ENCODE measurements around the gene JAK2.
"Not testable (repeated sequence)": the region's sequence is repeated elsewhere in the genome, so short reads cannot be mapped to it uniquely, and the experiment has no call there.

JAK2 gene

DNA sequence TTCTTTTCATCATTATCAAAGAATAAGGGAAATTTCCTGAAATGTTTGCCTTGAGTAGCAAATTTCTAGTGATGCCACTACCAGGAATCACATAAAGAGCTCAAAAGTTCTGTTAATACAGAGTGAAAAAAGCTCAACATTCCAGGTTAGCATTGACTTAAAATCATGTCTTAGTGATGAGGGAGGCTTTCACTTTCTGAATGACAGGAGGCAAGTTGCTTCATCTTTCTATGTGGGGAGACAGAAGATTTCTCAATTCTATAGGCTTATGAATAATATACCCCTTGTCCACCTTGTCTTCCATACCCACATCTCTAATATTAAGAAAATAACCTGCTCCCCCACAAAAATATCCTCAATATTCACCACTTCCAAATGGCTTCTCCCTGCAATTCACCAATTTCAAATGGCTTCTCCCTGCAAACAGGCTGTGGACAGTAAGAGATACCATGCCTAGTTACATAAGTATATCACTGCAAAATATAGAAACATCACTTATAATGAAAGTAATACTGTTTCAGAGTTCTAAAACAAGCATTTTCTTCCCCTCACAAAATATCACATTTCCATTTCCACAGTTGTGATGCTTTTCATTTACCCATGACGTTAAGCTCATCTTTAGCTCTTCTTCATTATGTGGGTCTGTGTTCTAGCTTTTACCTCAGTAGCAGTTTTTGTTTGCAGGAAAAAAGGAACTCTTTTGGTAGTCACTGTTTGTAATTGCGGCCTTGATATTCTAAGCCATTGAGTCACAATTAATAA is 2.2 kb upstream of the JAK2 start:
- DNase-seq = no peak

DNA sequence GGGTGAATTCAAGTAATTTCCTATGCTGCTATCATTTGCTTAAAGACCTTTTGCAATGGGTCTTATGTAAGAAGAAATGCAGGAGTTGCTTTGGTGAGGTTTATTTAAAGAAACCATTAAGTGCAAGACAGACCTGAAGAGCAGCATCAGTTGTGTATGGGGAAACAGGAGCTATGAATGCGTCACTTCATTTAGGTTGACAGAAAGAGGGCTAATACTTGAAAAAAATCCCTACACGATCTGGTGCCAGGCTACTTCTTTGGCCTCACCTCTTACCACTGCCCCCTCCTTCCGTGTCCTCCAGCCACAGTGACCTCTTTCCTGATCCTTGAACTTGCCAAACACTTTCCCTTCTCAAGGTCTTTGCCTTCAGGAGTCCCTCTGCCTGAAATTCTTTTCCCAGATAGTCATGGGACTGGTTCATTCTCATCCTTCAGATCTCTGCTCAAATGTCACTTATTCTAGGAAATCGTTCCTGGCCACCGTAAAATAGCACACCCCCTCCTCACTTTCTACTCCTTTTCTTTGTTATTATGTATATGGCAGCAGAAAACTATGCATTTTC is 1.4 kb upstream of the JAK2 start:
- DNase-seq = no peak

DNA sequence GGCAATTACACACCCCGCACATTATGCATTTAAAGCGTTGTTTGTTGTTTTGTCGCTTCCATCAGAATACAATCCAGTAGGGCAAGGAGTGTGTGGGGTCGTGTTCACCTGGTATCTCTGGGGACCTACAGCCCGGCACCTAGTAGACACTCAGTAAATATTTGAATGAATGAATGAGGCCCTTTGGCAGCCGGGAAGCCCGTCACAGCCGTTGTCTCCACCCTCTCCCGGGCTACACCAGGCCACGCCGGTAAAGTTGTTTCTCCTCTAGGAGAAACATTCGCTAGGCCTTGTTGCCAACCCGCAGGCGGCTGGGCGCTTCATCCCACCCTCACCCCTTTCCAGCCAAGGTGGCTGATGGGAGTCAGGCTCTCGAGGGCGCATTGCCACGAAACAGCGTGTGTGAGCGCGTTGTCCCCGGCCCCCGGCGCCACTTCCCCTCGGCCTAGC is 876 bp upstream of the JAK2 start:
- DNase-seq = no peak

DNA sequence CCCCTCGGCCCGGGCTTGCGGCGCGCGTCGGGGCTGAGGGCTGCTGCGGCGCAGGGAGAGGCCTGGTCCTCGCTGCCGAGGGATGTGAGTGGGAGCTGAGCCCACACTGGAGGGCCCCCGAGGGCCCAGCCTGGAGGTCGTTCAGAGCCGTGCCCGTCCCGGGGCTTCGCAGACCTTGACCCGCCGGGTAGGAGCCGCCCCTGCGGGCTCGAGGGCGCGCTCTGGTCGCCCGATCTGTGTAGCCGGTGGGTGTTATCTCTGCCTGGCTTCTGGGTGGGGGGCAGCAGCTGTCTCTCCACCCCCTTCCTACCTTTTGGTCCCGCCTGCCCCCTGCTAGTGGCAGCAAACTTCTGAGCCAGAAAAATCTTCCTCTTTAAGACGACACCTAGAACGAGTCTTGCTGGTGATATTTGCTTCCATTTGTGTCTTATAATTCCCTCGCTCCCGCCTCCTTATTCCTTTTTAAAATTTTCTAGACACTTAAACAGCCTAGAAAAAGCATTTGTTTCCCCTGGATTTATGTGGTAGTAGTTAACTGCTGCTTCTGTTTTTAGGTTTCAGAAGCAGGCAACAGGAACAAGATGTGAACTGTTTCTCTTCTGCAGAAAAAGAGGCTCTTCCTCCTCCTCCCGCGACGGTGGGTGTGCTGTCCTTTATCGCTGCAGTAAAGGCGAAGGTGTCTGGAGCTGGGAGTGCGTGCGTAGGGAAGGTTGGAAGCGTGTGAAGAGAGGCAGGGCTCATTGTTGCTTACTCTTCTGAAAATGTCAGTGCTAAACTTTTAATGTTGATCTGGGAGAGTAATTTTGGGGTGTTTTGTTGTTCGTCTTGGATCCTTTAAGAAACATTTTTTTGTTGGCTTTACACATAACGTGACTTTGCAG is 554 bp downstream of the JAK2 start:
- DNase-seq = peak; percentile 6

DNA sequence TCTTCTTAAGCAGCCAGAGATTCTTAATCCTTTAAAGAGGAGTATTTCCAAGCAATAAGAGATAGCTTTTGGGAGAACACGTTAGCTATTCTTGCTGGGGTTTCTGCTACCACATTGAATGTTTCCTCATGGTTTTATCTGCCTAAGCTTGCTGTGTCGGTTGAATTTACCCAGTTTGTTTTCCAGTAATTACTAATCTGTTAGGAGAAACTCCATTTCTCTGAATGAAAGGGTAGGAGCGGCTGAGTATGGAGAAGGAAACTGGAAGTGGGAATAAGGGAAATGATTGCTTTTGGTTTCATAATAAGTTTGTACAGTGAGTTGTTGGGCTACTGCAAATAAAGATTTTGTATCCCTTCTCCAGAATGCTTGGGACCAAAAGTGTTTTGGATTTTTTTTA is 1.2 kb downstream of the JAK2 start:
- DNase-seq = no peak

DNA sequence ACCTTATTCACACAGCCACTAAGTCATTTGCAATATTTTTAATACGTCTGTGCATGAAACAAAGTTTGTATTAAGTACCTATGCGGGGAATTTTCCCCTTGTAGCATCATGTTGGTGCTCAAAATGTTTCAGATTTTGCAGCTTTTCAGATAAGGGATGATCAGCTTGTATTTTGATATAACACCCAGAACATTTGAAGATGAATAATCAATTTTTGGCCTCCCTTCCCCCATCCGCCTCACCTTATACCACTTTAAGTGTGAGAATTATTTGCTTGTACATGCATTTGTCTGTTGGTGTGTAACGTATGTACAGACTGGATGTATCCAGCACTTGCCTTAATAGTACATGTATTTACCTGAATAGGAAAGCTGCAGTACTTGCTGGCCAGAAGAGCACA is 1.7 kb downstream of the JAK2 start:
- no peak for DNase-seq

DNA sequence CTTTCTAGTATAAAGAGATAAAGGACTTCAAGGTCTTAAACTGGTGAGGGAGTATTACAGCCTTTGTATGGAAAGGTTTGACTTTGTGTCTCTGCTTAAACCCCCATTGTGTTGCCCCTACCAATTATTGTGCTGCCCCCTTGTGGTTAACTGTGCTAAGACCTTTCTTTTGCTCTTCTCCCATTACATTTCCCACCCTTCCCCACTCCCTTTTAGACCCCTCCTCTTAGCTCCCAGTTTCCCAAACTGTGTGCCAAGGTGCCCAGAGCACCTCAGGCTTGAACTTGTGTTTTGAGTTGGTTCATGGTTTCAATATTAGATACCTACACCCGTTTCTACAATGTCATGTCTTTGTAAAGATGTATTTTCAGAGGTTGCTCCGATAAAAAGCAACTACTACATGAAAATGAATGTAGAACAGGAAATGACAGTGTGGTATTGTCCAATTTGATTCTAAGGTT is 2.9 kb downstream of the JAK2 start:
- DNase-seq = peak; percentile 56

DNA sequence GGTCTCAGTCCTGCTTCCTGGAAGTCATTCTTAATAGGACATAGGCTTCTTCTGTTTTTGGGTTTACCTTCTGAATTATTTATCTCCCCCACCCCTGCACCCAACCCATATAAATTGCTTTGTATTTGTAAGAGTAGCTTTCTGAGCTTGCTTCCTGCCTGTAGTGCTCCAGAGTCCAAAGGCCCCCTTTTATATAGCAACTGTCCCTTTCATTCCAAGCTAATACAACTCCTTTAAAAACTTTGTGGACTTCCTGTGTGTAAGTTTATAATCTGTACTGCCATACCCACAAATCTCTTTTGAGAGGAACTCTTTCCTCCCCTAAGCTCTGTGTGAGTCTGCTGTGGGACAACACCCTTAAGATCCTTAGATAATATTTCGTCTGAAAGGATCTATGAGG is 7.8 kb downstream of the JAK2 start:
- DNase-seq = no peak

DNA sequence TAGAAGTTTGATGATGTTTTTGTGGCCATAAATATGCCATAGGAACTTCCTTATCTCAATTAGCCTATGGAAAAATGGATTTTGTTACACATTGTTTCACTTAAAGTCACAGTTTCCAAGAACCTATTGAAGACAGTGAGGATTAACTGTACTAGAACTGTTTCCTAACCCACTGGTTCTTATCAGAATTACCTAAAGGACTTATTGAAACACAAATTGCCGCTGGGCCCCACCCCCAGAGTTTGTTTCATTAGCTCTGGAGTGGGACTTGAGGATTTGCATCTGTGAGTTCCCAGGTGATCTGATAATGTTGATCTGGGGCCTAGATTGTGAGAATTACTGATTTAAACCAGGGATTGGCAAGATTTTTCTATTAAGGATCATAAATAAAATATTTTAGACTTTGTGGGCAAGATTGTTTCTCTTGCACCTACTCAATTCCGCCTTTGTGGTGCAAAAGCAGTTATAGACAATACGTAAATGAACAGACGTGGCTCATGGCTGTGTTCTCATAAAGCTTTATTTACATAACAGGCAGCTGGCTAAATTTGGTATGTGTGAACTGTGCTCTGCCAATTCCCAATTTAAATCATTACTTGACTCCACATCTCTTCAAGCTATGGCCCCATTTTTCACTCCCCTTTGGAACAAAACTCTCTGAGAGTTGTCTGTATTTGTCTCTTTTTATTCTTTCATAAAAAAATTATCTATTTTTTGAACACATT is 9.3 kb downstream of the JAK2 start:
- no peak for DNase-seq

DNA sequence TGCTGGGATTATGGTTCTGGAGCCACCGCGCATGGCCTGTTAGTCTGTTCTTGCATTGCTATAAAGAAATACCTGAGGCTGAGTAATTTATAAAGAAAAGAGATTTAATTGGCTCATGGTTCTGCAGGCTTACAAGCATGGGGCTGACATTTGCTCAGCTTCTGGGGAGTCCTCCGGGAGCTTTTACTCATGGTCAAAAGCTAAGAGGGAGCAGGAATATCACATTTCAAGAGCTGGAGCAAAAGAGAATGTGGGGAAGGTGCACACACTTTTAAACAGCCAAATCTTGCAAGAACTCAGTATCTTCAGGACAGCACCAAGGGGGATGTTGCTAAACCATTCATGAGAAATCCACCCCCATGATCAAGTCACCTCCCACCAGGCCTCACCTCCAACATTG is 12.1 kb downstream of the JAK2 start:
- no peak for DNase-seq

DNA sequence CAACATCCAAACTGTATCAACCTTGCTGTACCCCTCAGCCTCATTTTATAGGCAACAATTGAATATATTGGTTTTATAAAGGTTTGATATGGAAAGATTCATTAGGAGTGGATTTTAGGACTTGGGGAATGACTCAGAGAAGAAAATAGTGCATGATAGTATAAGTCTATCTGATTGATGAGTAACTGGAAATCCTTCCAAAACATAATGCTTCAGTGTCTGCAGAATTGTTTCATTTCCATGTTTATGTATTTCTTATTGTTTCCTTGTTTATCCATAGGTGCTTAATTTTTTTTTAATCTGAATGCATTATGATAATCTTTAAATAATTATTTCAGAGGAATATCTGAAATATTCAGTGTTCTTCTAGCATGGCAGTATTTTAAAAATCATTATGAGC is 12.6 kb downstream of the JAK2 start:
- no peak for DNase-seq

DNA sequence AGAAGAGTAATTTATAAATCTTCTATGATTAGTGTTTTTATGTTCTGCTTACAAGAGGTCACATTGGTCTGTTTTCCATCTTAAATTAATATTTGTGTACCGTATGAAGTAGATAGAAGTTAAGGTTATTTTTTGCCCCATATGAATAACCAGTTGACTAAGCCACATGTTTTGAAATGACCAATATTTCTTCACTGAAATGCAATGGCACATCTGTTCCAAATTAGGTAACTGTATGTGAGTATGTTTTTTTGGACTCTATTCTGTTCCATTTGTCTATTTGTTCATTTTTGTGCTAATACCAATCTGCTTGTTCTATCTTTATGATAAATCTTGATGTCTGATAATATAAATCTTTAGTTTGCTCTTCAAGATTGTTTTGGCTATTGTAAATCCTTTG is 17.7 kb downstream of the JAK2 start:
- DNase-seq = no peak

DNA sequence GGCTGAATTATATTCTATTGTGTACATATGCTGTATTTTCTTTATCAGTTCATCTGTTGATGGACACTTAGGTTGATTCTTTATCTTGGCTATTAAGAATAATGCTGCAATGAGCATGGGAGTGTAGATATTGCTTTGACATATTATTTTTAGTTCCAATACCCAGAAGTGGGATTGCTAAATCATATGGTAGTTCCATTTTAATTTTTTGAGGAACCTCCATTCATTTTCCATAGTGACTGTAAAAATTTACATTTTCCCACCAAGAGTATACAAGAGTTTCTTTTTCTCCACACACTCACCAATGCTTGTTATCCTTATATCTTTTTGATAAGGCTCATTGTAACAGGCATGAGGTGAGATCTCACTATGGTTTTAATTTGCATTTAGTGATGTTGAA is 19.4 kb downstream of the JAK2 start:
- no peak for DNase-seq

DNA sequence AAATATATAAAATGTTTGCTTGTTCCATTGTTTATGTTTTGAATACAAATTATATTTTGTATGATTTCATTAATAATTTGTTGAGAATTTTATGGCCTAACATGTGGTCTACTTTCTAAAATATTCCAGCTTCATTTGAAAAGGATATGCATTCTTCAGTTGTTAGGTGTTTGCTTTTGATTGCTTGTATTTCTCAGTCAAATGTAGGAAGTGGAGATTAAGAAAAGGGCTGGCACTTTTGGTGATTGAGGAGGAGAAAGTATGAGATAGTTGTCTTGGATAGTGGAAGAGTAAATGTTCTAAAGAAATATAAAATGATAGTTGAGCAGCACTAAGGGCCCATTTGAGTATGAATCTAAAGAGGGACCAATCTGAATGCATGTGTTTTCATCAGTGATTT is 23.1 kb downstream of the JAK2 start:
- DNase-seq = no peak

DNA sequence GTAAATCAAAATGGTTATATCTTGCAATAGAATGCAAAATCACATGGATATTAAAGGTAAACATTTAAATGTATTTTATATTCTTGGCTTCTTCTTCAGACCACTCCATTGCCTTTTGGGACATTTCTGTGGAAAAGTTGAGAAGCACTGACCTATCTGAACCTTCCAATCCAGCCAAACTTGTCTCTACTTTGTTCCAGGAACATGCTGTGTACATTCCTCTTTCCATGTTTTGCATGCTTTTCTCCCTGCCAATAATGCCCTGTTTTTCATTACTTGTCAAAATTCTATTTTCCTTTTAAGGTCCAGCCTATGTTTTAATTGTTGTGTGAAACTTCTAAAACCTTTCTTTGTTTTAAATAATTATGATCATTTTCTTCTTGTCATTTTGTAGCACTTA is 28.3 kb downstream of the JAK2 start:
- DNase-seq = no peak

DNA sequence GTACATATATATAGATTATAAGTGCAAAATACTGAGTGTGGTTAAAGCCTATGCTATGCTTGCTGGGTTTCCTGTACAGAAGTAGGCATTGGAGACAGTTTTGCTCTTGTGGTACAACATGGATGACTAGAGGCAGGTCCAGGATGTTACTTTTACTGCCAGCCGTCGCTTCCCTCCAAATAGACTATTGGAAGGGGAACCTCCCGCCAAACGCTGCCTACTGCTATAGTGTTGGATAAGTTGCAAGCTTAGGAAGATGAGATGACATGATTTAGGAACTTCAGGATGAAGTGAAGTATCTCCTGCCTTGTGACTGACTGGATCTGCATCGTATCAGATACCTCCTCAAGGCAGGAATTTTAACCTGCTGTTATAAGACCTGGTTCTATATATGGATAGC is 30.9 kb downstream of the JAK2 start:
- no peak for DNase-seq

DNA sequence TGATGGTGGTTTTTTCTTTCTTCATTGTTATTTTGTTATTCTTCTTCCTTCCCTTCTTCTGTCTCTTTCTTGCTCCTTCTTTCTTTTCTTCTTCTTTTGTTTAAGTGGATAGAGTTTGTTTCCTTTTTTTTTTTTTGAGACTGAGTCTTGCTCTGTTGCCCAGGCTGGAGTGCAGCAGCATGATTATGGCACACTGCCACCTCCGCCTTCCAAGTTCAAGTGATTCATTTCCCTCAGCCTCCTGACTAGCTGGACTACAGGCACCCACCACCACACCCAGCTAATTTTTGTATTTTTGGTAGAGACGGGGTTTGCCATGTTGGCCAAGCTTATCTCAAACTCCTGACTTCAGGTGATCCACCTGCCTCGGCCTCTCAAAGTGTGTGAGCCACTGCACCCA is 40.3 kb downstream of the JAK2 start:
- no peak for DNase-seq

DNA sequence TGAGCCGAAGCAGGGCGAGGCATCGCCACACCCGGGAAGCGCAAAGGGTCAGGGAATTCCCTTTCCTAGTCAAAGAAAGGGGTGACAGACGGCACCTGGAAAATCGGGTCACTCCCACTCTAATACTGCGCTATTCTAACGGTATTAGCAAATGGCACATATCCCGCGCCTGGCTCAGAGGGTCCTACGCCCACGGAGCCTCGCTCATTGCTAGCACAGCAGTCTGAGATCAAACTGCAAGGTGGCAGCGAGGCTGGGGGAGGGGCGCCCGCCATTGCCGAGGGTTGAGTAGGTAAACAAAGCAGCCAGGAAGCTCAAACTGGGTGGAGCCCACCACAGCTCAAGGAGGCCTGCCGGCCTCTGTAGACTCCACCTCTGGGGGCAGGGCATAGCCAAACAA is 46.9 kb downstream of the JAK2 start:
- not testable (repeated sequence) for DNase-seq

DNA sequence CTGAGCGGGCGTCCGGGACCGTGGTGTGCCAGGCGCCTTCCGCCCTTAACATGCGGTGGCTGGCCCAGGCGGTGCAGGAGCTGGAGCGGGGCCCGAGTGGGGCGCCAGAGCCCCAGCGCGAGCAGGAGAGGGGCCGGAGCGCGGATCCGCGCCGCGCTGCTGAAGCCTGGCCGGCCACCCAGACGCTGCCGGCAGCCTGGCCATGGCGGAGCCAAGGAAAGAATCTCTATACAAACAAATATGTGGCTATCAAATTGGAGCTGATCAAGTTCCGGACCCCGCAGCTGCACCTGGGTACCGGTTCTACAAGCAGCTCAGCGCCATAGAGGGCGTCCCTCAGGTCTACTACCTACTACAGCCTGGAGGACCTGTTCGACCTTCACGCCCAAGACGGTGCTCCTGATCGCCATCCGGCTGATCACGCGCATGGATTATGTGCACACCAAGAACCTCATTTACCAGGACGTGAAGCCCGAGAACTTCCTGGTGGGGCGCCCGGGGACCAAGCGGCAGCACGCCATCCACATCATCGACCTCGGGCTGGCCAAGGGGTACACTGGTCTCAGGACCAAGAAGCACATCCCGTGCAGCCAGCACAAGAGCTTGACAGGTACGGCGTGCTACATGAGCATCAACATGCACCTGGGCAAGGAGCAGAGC is 55.8 kb downstream of the JAK2 start:
- DNase-seq = no peak

DNA sequence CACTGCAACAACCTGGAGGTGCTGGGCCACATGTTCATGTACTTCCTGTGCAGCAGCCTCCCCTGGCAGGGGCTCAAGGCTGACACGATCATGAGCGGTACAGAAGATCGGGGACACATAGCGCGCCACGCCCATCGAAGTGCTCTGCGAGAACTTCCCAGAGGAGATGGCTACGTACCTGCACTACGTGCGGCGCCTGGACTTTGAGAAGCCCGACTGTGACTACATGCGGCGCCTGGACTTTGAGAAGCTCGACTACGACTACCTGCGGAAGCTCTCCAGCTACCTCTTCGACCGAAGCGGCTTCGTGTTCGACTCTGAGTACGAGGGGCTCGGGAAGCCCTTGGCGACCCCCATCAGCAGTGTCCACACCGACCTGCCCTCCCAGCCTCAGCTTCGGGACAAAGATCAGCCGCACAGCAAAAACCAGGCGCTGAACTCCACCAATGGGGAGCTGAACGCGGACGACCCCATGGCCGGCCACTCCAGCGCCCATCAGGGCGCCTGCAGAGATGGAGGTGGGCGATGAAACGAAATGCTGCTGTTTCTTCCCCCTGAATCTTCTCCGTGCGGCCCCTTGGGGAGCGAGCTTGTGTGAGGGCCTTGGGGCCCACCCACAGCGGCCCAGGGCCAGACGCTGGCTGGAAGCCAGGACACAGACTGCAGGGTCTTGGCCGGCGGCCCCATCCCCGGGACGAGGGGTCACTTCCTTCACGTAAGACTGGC is 56.5 kb downstream of the JAK2 start:
- no peak for DNase-seq

DNA sequence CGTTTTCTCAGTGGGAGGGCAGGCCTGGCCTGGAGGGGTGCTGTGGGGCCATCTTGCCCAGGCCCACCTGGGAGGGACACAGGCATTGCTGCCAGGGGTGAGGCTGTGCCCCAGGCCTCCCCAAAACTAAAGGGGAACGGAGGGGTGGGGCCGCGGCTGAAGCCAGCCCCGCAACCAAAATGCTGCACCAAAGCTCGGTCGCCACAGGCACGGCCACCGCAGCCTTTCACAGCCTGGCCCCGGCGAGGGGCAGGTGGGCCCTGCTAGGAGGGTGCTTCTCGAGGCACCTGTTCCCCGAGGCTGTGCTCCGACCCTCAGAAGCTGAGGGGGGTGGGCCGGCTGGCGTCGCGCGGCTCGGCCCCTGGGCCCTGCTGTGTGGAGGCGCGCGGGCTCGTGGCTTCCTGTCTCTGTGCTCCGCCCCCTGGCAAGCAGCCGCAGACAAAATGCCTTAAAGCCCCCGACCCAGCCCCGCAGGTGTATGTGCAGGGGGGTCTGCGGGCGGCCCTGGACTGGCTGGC is 57.6 kb downstream of the JAK2 start:
- no peak for DNase-seq

DNA sequence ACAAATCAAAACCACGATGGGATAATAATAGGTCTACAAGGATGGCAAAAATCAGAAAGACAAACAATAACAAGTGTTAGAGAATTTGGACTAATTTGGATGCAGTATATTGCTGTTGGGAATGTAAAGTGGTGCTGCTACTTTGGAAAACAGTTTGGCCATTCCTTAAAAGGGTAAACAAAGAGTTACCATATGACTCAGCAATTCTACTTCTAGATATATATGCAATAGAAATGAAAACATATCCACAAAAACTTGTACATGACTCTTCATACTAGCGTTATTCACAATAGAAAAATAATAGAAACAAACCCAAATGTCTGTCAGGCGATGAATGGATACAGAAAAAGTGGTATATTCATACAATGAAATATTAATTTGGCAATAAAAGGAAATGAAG is 58.3 kb downstream of the JAK2 start:
- no peak for DNase-seq

Data from effector CD4-positive, alpha-beta T cell (primary cell).